GM19023 (cell line): ENCODE measurements around the gene CCL2.

Source experiments
- ATAC-seq: cut with Tn5 transposase; IDR thresholded peaks from one replicate; pipeline ENCODE4 v1.9.1; 2021; ENCODE audit warnings: mild to moderate bottlenecking, moderate library complexity; ENCODE audit not compliant: unreplicated experiment

Gene CCL2

GRCh38 chr17:34237458-34237857 lies 17.6 kb upstream of the CCL2 start:
- ATAC-seq, result no peak

GRCh38 chr17:34241062-34241461 lies 14.0 kb upstream of the CCL2 start:
- ATAC-seq, result no peak

GRCh38 chr17:34242587-34243363 lies 12.3 kb upstream of the CCL2 start:
- no peak for ATAC-seq

- no peak for ATAC-seq
Measured at GRCh38 chr17:34243364-34244320, 11.4 kb upstream of the CCL2 start.

GRCh38 chr17:34245351-34245905 lies 9.7 kb upstream of the CCL2 start:
- ATAC-seq, result no peak

GRCh38 chr17:34246446-34246845 lies 8.6 kb upstream of the CCL2 start:
- ATAC-seq, result no peak

- no peak for ATAC-seq
Measured at GRCh38 chr17:34246881-34247280, 8.2 kb upstream of the CCL2 start.

- no peak for ATAC-seq
Measured at GRCh38 chr17:34248511-34249024, 6.5 kb upstream of the CCL2 start.

- no peak for ATAC-seq
Measured at GRCh38 chr17:34249061-34249460, 6.0 kb upstream of the CCL2 start.

- no peak for ATAC-seq
Measured at GRCh38 chr17:34249478-34249877, 5.6 kb upstream of the CCL2 start.

GRCh38 chr17:34251186-34251585 lies 3.9 kb upstream of the CCL2 start:
- no peak for ATAC-seq

GRCh38 chr17:34252095-34252443 lies 3.0 kb upstream of the CCL2 start:
- ATAC-seq, result no peak

GRCh38 chr17:34252444-34253138 lies 2.5 kb upstream of the CCL2 start:
- ATAC-seq, result no peak

- ATAC-seq, result no peak
Measured at GRCh38 chr17:34253139-34253525, 2.0 kb upstream of the CCL2 start.

- ATAC-seq, result no peak
Measured at GRCh38 chr17:34254146-34254545, 939 bp upstream of the CCL2 start.

GRCh38 chr17:34255381-34255732 lies 272 bp downstream of the CCL2 start:
- no peak for ATAC-seq

- no peak for ATAC-seq
Measured at GRCh38 chr17:34255841-34256240, 756 bp downstream of the CCL2 start.

- no peak for ATAC-seq
Measured at GRCh38 chr17:34257299-34257985, 2.4 kb downstream of the CCL2 start.

- ATAC-seq, result no peak
Measured at GRCh38 chr17:34257986-34258326, 2.9 kb downstream of the CCL2 start.

GRCh38 chr17:34259146-34259545 lies 4.1 kb downstream of the CCL2 start:
- ATAC-seq, result no peak

GRCh38 chr17:34260861-34261260 lies 5.8 kb downstream of the CCL2 start:
- ATAC-seq, result no peak
